D341Med (cell line): ENCODE measurements around the gene PABPC1L.

ENCODE experiments used
- DNase-seq: peaks from one replicate; pipeline ENCODE4 v3.0.0; 2012; ENCODE audit warnings: low spot score

PABPC1L gene

GRCh38 chr20:44942264-44942973 is 32.6 kb downstream of the PABPC1L start:
- no peak for DNase-seq

- DNase-seq: no peak
These were observed 34.0 kb downstream of the PABPC1L start for GRCh38 chr20:44943828-44944227.

- no peak for DNase-seq
These were observed 35.4 kb downstream of the PABPC1L start for GRCh38 chr20:44945261-44945660.

GRCh38 chr20:44946271-44946852 is 36.5 kb downstream of the PABPC1L start:
- DNase-seq: no peak

GRCh38 chr20:44948107-44948506 is 38.2 kb downstream of the PABPC1L start:
- DNase-seq: no peak

- no peak for DNase-seq
These were observed 38.7 kb downstream of the PABPC1L start for GRCh38 chr20:44948513-44948912.

- no peak for DNase-seq
These were observed 40.5 kb downstream of the PABPC1L start for GRCh38 chr20:44950368-44950767.

- DNase-seq: no peak
These were observed 42.9 kb downstream of the PABPC1L start for GRCh38 chr20:44952731-44953130.

GRCh38 chr20:44954211-44954610 is 44.4 kb downstream of the PABPC1L start:
- no peak for DNase-seq

- no peak for DNase-seq
These were observed 45.4 kb downstream of the PABPC1L start for GRCh38 chr20:44955270-44955669.

GRCh38 chr20:44956410-44956809 is 46.5 kb downstream of the PABPC1L start:
- DNase-seq: no peak

GRCh38 chr20:44958276-44958675 is 48.4 kb downstream of the PABPC1L start:
- no peak for DNase-seq

- no peak for DNase-seq
These were observed 49.3 kb downstream of the PABPC1L start for GRCh38 chr20:44959082-44959637.

- no peak for DNase-seq
These were observed 49.8 kb downstream of the PABPC1L start for GRCh38 chr20:44959638-44960102.

- peak; percentile 98 for DNase-seq
These were observed 50.4 kb downstream of the PABPC1L start, which contains the start of gene TOMM34 for GRCh38 chr20:44960103-44960852. Gene TOMM34 (minus strand): TSS chr20:44960397. CDS start chr20:44960333, 64 bp downstream.

GRCh38 chr20:44961011-44961869 is 51.4 kb downstream of the PABPC1L start:
- no peak for DNase-seq

- DNase-seq: no peak
These were observed 52.0 kb downstream of the PABPC1L start for GRCh38 chr20:44961870-44962267.

- no peak for DNase-seq
These were observed 52.6 kb downstream of the PABPC1L start for GRCh38 chr20:44962483-44962882.

- DNase-seq: no peak
These were observed 53.7 kb downstream of the PABPC1L start for GRCh38 chr20:44963325-44964215.

GRCh38 chr20:44965651-44966029 is 55.8 kb downstream of the PABPC1L start:
- no peak for DNase-seq
